ENCODE measurements around the gene TNIP2. TPM values are rescaled to one million over a fixed set of nuclear protein-coding genes. Genes with fewer than 3 reads are reported as not detected.

TNIP2 gene
- total and polyA plus RNA-seq, 2 of the 13 experiments (the other 11 are each of a cell fraction or from before 2014, with no cell fraction given): 25.6 to 38.0 TPM

DNA sequence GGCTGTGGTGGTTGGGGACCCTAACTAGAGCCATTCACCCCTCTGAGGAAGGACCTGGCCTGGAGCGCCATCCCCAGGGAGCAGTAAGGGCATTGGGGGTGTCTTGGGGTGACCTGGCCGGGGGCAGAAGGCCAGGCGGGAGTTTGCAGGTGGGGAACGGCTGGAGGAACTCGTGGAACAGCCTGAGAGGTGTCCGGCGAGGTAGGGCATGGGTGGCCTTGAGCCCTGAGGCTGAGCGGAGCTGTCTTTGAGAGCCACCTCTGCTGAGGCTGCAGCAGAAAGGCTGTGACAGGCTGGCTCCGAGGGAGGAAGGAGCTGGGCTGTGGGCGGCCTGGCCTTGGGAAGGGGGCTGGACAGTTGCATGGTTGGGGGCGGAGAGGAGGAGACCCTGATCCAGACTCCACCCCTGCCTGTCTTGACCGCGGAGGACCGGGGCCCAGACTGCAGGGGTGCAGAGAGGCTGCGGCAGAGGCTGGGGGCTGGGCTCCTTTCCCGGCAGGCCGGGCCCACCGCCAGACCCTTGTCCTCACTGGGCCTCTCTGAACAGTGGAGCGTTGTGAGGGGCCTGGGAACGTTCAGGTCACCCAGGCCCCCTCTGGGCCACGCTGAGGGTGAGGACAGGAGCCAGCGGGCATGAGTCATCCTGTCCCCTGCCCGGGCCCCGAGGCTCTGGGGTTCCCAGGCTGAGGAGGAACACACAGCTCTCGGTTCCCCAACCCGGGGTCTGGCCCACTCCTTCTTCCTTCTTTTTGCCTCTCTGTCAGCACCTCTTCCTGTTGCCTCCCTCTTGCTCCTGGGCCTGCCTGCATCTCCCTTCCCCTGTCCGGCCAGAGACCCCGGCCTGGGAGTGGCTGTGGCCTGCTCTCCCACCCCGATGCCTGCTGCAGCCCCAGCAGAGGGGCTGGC, 44.8 kb upstream of the TNIP2 start (continued):
- TF ChIP-seq AKAP8 (CRISPR knock-in tag; IDR thresholded peaks at IDR 0.05) (peak; percentile 82), FOXM1 (CRISPR knock-in tag; IDR thresholded peaks at IDR 0.05) (no peak), ZNF883 (CRISPR knock-in tag; IDR thresholded peaks at IDR 0.05; ENCODE audit: not compliant biosample characterization) (no peak), ZNF83 (CRISPR knock-in tag; IDR thresholded peaks at IDR 0.05; ENCODE audit: borderline replicate concordance) (no peak), CCAR2 (optimal IDR thresholded peaks at IDR 0.05; ENCODE audit: low read depth, low read length) (peak; percentile 35), ZNF564 (CRISPR knock-in tag; IDR thresholded peaks at IDR 0.05) (no peak), ZNF205 (CRISPR knock-in tag; IDR thresholded peaks at IDR 0.05) (peak; percentile 58), SMYD3 (CRISPR knock-in tag; IDR thresholded peaks at IDR 0.05) (no peak), ZNF776 (CRISPR knock-in tag; IDR thresholded peaks at IDR 0.05) (no peak; the same call in 1 of the 2 replicates), LCORL (IDR thresholded peaks at IDR 0.05) (no peak), LCORL (CRISPR knock-in tag; IDR thresholded peaks at IDR 0.05) (peak; percentile 80), NFE2L2 (IDR thresholded peaks at IDR 0.05; ENCODE audit: low read length) (no peak), HOXD1 (CRISPR knock-in tag; IDR thresholded peaks at IDR 0.05) (0 out of 2 replicates have a peak, but pooled peaks have one; percentile 24), MAF1 (CRISPR knock-in tag; IDR thresholded peaks at IDR 0.05; ENCODE audit: borderline replicate concordance) (0 out of 2 replicates have a peak, but pooled peaks have one; percentile 59), NFE2L1 (CRISPR knock-in tag; IDR thresholded peaks at IDR 0.05; ENCODE audit: borderline replicate concordance) (0 out of 2 replicates have a peak, but pooled peaks have one; percentile 32), ZNF768 (CRISPR knock-in tag; IDR thresholded peaks at IDR 0.05) (peak; percentile 83; the same call in 1 of the 2 replicates), CBX5 (CRISPR knock-in tag; IDR thresholded peaks at IDR 0.05; ENCODE audit: borderline replicate concordance) (peak; percentile 69; the same call in 1 of the 2 replicates)
- TF ChIP-seq, protein P1, sequence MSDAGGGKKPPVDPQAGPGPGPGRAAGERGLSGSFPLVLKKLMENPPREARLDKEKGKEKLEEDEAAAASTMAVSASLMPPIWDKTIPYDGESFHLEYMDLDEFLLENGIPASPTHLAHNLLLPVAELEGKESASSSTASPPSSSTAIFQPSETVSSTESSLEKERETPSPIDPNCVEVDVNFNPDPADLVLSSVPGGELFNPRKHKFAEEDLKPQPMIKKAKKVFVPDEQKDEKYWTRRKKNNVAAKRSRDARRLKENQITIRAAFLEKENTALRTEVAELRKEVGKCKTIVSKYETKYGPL (CRISPR knock-in tag; IDR thresholded peaks at IDR 0.05): no peak
- TF ChIP-seq, protein P2, sequence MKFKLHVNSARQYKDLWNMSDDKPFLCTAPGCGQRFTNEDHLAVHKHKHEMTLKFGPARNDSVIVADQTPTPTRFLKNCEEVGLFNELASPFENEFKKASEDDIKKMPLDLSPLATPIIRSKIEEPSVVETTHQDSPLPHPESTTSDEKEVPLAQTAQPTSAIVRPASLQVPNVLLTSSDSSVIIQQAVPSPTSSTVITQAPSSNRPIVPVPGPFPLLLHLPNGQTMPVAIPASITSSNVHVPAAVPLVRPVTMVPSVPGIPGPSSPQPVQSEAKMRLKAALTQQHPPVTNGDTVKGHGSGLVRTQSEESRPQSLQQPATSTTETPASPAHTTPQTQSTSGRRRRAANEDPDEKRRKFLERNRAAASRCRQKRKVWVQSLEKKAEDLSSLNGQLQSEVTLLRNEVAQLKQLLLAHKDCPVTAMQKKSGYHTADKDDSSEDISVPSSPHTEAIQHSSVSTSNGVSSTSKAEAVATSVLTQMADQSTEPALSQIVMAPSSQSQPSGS (CRISPR knock-in tag; IDR thresholded peaks at IDR 0.05): no peak
- TF ChIP-seq, protein P3, sequence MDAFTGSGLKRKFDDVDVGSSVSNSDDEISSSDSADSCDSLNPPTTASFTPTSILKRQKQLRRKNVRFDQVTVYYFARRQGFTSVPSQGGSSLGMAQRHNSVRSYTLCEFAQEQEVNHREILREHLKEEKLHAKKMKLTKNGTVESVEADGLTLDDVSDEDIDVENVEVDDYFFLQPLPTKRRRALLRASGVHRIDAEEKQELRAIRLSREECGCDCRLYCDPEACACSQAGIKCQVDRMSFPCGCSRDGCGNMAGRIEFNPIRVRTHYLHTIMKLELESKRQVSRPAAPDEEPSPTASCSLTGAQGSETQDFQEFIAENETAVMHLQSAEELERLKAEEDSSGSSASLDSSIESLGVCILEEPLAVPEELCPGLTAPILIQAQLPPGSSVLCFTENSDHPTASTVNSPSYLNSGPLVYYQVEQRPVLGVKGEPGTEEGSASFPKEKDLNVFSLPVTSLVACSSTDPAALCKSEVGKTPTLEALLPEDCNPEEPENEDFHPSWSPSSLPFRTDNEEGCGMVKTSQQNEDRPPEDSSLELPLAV (CRISPR knock-in tag; conservative IDR thresholded peaks at IDR 0.05; ENCODE audit: low read depth): no peak
- TF ChIP-seq, protein P4, sequence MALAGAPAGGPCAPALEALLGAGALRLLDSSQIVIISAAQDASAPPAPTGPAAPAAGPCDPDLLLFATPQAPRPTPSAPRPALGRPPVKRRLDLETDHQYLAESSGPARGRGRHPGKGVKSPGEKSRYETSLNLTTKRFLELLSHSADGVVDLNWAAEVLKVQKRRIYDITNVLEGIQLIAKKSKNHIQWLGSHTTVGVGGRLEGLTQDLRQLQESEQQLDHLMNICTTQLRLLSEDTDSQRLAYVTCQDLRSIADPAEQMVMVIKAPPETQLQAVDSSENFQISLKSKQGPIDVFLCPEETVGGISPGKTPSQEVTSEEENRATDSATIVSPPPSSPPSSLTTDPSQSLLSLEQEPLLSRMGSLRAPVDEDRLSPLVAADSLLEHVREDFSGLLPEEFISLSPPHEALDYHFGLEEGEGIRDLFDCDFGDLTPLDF (CRISPR knock-in tag; IDR thresholded peaks at IDR 0.05): 0 out of 2 replicates have a peak, but pooled peaks have one; percentile 14
- TF ChIP-seq, protein P5, sequence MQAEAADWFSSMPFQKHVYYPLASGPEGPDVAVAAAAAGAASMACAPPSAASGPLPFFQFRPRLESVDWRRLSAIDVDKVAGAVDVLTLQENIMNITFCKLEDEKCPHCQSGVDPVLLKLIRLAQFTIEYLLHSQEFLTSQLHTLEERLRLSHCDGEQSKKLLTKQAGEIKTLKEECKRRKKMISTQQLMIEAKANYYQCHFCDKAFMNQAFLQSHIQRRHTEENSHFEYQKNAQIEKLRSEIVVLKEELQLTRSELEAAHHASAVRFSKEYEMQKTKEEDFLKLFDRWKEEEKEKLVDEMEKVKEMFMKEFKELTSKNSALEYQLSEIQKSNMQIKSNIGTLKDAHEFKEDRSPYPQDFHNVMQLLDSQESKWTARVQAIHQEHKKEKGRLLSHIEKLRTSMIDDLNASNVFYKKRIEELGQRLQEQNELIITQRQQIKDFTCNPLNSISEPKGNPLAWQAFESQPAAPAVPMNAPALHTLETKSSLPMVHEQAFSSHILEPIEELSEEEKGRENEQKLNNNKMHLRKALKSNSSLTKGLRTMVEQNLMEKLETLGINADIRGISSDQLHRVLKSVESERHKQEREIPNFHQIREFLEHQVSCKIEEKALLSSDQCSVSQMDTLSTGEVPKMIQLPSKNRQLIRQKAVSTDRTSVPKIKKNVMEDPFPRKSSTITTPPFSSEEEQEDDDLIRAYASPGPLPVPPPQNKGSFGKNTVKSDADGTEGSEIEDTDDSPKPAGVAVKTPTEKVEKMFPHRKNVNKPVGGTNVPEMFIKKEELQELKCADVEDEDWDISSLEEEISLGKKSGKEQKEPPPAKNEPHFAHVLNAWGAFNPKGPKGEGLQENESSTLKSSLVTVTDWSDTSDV (CRISPR knock-in tag; IDR thresholded peaks at IDR 0.05): no peak
